Activated CD4-positive, alpha-beta T cell treated with anti-CD3 and anti-CD28 coated beads for 1 hour (primary cell): ENCODE results near the gene KCND1.
A peak's percentile ranks its signal among the peaks of the same experiment; 100 is the strongest.
"Not testable (repeated sequence)": the region's sequence is repeated elsewhere in the genome, so short reads cannot be mapped to it uniquely, and the experiment has no call there.

Experiments used
- DNase-seq: peaks from one replicate; pipeline ENCODE4 v3.0.0-alpha.2; 2020

KCND1 gene

DNA sequence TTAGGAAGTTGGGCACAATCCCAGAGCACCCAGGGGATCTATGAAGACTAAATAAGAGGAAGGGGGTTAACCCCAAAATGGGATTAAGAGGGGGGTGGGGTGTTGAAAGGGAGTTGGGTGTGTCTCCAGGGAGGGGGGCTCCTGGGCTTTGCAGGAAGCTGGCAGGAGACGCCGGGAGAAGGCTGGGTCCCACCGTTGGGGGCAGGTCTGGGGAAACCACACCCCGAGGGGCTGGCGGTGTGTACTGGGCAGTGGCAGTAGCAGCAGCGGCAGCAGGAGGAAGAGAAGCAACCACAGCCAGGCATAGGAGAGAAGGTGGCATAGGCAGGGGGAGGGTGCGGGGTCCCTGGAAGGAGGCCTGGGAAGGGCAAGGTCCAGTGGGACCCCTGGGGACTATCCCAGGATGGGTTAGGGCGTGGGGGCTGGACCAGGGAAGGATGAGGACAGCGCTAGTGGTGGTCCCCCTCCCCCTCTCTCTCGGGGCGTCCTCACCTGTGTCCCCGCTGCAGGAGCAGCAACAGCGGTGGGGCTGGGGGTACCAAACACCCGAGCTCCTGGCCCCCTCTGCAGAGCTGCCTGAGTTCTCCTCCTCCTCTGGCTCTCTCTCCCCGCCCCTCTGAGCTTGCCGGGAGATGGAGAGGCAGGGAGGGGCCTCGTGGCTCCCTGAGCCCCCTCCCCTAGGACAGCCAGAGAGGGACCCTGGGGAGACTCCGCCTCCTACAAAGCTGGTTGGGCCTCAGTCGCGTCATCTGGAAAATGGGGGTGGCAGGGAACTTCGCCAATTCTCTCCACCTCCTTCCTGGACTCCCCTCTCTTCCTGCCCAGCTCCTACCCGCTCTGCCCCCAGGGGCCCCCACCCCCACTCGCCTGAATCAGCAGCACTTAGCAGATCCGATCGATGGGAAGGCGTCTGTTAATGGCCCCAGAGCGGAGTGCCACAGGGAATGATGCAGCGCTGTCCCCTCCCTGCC lies at the start of gene KCND1:
Gene KCND1 (minus strand): TSS at position 596 of the 971 bp plus-strand sequence. CDS start 1,573 bp downstream, outside the sequence.
- no peak for DNase-seq

DNA sequence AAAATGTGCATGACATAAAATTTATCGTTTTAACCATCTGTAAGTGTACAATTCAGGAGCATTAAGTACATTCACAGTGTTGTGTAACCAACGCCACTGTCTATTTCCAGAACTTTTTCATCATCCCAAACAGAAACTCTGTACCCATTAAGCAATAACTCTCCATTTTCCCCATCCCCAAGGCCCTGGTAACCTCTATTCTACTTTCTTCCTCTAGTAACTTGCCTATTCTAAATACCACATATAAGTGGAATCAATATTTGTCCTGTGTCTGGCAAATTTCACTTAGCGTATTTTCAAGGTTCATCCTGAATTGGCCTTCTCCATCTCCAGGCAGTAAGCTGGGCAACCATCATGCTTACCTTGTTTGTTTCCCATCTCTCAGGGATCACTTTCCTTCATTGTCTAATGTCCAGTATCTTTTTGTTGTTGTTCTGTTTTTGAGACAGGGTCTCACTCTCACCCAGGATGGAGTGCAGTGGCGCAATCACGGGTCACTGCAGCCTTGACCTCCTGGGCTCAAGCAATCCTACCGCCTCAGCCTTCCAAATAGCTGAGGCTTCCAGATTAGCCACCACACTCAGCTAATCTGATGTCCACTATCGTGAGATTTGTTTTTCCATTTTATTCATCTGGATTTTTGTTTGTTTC lies 48.1 kb upstream of the KCND1 start:
- no peak for DNase-seq

DNA sequence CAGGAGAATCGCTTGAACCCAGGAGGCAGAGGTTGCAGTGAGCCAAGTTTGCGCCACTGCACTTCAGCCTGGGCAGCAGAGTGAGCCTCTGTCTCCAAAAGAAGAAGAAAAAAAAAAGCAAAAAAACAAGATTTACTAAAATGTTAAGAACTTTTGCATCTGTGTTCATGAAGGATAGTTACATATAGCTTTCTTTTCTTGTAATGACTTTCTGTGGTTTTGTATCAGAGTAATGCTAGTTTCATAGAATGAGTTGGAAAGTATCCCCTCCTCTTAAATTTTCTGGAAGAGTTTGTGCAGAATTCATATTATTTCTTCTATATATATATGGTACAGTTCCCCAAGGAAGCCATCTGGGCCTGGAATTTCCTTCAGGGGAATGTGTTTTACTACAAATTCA lies 47.4 kb upstream of the KCND1 start:
- no peak for DNase-seq

DNA sequence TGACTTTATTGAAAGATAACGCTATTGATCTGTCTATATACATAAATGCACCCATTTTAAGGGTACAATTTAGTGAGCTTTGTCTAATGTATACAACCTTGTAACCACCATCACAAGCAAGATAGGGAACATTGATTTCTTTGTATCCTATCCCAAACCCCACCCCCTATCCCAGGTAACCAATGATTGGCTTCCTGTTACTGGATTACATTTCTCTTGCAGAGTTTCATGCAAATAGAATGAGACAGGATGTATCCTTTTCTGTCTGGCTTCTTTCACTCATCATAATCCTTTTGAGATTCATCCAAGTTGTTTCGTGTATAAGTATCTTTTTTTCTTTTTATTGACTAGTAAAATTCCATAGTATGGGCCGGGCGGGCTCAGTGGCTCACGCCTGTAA lies 32.1 kb upstream of the KCND1 start:
- DNase-seq = no peak

DNA sequence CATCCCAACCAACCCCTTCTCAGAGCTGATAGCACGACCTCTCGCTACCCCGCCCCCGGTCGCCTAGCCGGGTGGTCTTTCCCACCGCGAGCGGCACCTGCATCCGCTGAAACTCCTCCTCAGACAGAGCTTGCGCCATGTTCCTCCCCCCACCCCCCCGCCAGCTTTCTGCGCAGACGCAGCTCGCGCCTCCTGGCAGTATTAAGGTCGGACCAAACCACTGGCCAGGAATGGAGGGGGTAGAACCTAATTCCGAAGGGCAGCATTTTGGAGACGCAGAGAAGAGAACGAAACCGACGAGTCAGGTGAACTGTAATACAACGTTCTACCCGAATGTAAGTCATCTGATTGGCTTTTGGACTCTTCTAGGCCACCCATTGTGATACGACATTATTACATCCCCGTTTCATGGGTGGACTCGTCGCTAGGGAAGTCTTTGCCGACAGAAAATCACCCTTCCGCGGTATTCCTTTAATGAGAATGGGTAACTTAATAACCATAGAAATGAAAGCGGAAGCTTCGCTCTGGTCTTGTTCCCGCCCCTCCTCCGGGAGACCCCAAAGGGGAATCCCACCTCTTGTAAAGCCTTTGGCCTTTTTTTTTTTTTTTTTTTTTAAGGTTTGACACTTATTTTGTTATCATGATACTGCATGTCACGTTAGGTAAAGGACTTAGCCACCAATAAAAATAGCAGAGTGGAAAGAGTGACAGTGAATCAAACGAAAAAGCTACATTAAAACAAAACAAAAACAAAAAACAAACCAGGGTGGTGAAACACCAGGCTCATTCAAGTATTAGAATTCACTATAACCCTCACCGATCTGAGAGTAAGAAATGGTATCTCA lies 30.7 kb upstream of the KCND1 start, which contains the start of gene GRIPAP1:
Gene GRIPAP1 (minus strand): TSS at position 174 of the 845 bp plus-strand sequence. CDS start 35 bp downstream, at position 139.
- DNase-seq = peak; percentile 66

DNA sequence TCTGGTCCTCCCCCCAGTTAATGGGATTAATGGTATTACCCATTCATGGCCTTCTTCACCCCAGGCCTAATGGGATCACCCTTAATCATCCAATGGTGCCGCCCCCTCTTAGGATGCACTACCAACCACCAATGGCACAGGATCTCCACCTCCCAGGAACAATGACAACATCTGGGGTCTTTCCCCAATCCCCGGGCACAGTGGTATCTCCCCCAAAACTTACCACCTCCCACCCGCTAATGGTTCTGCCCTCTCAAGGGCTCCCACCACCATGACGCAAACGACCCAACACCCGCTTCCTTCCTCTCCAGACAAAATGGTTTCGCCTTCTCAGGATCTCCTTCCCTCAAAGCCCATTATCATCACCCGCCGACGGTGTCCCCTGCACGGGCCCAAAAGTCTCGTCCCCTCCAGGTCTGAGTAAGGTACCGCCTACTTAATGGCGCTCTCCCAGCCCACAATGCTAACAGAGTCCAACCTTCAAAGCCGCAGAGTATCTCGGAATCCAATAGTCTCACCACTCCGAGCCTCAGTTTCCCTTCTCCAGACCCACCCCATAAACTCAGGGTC lies 30.0 kb upstream of the KCND1 start:
- peak; percentile 12 for DNase-seq

DNA sequence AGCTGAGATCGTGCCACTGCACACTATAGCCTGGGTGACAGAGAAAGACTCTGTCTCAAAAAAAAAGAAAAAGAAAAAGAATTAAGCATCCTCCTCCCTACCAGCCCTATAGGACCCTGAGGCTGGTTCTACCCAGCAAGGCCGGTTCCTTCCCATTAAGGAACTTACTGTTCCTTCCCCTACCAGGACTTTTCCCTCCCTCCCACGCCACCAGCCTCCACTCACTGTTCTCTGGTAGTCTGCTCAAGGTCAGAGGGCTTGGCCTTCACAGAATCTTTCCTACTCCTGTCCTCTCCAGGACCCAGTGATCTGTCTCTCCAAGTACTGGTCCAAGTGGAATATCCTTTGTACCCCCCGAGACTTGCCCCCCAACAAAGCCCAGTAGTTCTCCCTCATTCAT lies 29.0 kb upstream of the KCND1 start:
- DNase-seq = no peak

DNA sequence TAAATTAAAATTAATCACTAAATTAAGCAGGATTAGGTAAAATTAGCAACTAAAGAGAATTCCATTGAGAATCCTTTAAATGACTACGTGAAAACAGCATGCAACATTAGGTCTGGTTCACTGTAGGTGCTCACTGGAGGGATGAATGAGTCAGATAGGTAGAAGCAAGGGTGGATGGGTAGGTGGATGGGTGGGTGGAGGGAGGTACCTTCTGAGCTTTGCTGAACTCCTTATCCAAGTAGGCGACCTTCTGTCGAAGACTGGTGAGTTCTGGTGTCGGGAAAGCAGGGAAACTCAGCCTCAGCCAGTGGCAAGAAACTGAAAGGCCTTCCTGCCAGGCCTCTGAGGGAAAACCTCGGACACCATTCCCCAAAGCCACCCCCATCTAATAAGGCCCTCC lies 27.4 kb upstream of the KCND1 start:
- DNase-seq = no peak

DNA sequence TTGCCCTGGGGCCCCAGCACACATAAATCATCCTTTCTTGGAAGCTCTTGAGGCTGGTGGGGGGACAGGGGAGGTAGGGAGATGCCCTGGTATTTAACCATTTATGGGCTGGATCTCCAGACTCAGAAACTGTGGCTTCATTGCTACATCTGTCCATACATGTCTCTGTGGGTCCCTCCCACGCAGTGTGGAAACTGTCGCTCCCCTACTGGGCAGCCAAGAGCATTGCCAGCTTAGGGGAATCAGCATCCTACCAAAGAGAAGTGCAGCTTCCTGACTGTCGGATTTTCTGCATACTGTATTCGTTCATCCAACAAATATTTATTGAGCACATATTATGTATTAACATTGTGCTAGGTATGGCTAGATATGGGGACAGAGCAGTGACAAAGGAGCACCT lies 26.7 kb upstream of the KCND1 start:
- DNase-seq = no peak

DNA sequence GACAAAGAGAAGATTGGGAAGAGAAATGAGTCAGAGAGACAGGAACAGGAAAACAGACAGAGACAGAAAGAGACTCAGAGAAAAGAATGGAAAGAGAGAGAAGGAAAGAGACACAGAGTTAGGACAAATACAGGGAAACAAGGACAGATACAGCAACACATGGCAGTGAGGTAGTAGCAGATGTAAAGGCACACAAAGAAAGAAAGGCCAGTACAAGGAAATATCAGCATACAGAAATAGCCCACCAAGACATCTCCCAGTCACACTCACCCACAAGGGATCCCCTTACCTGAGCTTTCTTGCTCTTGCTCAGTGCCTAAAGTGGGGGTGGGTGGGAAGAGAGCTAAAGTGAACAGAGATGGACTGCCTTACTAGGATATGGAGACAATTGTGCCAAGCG lies 26.2 kb upstream of the KCND1 start:
- no peak for DNase-seq

DNA sequence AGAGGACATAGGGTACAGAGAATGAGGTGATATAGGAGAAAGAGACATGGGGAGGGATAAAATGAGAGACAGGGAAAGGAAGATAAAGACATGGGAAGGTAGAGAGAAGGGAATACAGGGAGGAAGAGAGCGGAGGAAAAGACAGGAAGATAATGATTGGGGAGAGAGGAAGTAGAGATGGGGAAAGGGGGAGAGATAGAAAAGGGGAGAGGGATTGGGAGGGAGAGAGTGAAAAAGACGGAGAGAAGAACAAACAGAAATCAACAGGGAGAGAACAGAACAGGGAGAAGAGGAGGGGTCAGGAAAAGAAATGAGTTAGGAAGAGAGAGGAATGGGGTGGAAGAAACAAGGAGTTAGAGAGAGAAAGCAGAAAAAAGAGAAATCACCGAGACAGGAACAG lies 25.8 kb upstream of the KCND1 start:
- DNase-seq = no peak

DNA sequence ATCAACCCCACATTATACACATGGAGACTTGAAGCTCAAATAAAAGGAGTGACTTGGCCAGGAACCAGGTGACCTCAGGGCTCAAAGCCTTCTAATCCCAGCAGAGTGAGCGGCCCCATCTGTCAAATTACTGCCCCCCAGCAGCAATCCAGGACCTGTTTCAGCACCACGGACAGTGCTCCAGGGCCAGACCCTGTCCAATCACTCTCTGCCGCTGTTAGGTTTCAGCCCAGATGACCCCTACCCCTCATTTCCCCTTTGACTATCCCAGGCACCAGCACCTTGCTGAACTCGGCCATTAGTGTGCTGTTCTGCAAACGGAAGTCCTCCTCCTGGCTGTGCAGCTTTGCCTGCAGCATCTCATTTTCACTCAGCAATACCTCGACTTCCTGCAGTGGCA lies 25.3 kb upstream of the KCND1 start:
- no peak for DNase-seq

DNA sequence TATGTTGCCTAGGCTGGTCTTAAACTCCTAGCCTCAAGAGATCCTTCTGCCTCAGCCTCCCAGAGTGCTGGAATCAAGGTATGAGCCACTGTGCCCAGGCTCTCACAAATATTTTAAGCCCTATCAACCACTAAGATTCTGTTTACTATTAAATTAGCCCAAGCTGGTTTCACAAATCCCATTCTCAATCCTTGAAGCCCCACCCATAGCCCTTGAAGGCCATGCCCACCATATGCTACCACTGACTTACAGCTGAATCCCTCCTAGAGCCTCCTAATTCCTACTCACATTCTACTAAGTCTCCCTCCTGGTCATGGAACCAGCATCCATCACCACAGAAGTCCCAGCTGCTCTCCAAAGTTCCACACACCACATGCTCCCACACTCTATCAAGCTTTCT lies 20.7 kb upstream of the KCND1 start:
- no peak for DNase-seq

DNA sequence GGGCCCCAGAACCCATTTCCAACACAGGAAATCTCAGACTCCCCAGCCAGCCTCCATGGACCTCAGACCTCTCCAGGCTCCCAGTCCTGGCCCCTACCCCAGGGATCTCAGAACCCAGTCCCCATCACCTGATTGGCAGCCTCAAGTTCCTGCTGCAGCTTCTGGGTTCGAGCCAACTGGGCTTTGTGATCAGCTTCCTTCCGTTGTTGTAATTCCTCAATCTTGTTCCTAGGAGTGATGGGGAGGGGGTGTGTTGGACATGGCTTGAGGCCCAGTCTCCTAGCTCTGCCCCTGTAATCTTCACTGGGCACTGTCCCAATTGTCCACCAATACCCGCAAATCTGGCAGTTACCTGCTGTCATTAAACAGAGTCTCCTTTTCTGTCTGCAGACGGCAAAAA lies 17.8 kb upstream of the KCND1 start:
- DNase-seq = no peak

DNA sequence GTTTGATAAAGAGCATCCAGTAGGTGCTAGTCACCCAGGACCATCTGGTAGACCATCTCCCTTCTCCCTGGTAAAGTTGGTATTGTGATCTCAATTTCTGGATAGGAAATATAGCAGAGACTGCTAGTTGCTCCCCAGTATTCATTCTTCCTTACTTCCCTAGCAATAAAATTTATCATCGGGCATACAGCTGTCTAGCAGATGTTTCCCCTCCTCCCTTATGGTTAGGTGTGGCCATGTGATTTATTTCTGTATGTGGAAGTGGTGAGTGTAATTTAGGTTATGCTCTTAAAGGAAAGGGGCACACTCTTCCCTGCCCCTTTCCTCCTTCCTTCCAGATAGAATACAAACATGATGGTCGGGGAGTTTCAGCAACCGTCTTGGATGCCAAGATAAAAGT lies 12.3 kb upstream of the KCND1 start:
- no peak for DNase-seq

DNA sequence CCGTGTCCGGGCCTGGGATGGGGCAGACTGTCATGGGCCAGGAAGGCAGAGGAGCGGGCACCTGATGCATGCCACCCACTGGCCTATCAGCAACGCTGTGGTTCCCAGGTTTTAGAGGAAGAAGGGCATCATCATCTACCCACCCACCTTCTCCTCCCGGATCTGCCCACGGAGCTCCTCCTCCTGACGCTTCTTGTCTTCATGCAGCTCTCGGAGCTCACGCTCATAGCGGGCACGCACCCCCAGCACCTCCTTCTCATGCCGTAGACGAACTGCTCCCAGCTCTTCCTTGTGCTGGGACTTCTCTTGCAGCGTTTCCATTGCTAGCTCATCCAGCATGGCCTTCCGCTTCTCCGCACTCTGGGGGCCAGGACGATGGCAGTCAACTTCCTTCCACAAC lies 11.4 kb upstream of the KCND1 start:
- DNase-seq = no peak

DNA sequence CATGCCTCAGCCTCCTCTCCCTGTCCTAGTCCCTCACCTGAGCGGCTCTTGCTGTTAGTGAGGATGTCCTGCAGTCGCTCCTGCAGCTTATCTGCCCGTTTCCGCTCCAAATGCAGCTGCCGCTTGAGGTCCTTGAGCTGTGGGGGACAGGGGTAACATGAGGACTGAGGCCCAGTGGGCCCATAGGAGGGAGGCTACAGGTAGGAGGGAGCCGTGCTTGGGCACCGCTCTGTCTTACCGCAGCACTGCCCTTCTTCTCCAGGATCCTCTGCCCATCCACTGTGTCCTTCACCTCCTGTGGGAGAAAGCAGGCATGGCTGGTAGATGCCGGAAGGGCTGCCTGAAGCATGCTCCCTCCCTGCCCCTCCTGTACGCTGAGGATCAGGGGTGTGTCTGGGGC lies 9.5 kb upstream of the KCND1 start:
- DNase-seq = no peak

DNA sequence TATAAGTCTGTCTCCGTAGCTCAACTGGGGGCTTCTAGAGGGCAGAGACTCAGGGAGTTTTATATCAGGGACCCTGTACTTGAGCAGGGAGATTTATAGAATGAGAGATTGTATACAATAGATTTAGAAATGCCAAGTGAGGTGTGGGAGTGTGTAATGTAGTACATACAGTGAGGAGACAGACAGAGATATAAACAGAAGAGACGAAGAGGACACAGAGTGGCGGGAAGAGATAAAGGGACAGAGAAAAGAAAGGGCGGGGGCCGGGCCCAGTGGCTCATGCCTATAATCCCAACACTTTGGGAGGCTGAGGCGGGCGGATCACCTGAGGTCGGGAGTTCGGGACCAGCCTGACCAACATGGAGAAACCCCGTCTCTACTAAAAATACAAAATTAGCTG lies 8.7 kb upstream of the KCND1 start:
- not testable (repeated sequence) for DNase-seq

DNA sequence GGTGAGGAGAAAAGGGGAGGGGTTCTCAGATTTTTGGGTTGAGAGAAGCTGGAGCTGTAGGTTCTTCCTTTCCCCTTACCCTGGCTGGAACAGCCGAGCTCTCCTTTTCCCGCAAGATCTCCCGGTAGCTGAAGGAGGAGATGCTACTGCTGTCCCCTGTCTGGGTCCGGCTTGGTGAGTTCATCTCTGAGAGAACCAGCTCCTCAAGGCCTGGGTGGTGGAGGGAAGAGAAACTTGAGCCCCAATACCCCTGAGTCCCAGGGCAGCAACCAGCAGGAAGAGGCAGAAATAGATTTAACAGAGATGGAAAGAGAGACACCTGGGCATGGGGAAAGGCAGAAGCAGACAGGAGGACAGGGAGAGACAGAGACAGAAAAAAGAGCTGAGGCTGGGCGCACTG lies 6.6 kb upstream of the KCND1 start:
- DNase-seq = no peak

DNA sequence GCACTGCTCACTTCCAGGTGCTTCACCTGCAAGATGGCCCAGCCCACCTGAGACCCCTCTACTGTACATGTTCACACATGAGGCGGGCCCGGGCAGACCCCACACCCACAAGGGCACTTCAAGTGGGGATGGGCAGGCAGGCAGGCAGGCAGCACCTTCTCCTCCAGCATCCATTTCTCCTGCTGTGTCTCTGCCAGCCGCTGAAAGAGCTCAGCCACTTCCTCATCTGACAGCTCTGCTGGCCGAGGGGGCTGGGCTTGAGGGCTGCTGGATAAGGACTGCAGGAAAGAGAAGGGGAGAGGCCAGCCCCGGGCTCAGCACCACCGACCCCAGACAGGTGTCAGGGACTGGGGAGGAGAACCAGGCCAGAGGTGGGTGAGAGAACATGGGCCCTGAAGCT lies 4.4 kb upstream of the KCND1 start:
- no peak for DNase-seq

DNA sequence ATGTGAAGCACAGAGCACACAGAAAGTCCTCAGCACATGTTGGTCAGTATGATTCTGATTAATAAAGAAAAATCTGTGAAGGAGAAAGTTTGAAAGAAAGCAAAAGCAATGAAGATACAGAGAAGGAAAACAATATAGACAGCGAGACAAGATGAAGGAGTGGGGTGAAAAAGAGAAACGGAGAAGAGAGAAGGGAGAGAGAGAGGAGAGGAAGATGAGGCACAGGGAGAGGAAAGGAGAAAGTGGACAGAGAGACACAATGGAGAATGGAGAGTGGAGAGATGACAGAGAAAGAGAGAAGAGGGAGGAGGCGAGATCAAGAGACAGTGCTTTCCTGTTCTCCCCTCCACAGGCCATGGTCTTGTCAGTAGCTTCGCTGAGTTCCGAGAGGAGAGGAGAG lies 3.9 kb upstream of the KCND1 start:
- no peak for DNase-seq

DNA sequence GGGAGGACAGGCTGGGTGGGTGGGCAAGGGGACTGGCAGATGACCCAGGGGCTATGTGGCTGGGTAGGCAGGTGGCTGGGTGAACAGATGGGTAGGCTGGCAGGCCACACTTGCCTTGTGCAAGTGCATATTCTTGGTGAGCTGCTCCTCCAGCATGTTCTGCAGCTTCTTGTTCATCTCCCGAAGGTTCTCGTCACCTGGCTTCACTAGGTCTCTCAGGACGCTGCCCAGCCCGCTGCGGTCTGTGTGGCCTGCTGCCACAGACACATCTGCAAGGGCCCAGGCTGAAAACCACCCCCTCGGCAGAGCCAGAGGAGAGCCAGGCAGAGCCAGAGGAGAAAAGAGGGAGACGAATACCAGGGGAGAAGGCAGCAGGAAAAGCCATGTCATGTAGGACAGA lies 3.4 kb upstream of the KCND1 start:
- no peak for DNase-seq

DNA sequence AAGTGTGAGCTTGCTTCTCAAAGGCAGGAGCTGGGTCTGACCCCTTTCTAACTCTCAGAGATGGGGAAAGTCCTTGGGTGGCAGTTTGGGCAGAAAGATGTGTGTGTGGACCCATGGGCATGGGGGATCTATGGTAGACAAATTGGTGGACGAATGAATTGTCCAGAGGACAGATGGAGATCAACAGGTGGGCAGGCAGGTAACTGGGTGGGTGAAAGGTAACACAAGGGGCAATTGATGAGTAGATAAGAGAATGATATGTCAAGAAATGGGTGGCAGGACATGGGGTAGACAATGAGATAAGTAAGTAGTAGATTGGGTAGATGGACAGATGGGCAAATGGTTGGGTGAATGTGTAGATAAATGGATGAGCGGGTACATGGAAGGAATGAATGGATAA lies 2.9 kb upstream of the KCND1 start:
- no peak for DNase-seq
